NCI-H1436 (cell line): ENCODE results near the gene OR6B3.

Experiments
- DNase-seq: peaks from one replicate; lab custom pipeline; 2025; lab: John Stamatoyannopoulos, UW

Gene OR6B3

DNA sequence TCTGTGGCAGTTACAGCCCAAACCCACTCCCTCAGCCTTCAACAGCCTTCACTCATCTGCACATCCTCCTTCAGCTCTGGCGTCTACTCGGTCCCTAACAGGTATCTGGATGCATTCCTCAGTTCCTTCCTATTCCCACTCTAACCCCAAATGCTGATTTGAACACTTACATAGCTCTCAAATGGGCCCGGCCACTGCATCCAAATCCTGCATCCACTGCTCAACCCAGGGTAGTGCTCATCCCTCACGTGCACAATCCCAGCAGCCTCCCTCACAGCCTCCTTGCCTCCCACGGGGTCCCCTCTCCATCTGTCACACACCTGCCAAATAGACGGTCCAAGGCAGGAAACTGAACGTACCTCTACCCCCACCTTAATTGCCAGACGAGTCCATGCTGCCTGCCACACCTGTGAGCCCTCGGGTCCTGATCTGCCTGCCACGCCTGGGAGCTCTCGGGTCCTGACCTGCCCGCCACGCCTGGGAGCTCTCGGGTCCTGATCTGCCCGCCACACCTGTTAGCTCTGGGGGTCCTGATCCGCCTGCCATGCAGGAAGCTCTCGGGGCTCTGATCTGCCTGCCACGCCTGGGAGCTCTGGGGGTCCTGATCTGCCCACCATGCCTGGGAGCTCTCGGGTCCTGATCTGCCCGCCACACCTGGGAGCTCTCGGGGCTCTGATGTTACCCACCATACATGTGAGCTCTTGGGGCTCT, 9.9 kb downstream of the OR6B3 start:
- DNase-seq: no peak

DNA sequence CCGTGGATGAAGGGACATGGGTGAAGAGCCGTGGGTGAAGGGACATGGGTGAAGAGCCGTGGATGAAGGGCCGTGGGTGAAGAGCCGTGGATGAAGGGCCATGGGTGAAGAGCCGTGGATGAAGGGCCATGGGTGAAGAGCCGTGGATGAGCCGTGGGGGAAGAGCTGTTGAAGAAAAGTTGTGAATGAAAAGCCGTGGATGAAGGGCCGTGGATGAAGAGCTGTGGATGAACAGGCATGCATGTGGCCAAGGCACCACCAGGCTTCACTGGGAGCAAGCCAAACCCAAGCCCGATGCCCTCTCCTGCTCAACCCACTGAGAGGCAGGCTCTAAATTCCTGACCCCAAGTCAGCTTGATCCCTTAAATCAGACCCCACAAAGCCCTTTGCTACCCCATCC, 10.6 kb downstream of the OR6B3 start:
- DNase-seq: no peak

DNA sequence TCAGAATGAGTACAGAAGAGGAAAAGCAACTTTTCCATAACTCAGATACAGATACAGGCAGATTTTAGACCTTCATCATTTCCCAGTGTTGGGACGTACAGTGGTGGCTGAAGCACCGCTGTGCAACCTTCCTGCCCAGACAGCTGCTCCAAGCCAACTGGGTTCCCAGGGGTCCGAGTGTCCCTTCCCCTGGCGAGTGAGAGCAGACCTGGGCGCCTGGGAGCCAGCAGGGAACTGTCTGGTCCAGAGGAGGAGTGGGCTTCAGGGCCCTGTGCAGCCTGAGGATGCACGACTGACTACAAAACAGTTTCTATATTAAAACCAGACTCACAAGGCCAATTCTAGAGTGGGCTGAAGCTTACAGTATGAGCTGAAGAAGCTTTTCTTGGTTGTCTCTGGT, 12.0 kb downstream of the OR6B3 start:
- DNase-seq: no peak

DNA sequence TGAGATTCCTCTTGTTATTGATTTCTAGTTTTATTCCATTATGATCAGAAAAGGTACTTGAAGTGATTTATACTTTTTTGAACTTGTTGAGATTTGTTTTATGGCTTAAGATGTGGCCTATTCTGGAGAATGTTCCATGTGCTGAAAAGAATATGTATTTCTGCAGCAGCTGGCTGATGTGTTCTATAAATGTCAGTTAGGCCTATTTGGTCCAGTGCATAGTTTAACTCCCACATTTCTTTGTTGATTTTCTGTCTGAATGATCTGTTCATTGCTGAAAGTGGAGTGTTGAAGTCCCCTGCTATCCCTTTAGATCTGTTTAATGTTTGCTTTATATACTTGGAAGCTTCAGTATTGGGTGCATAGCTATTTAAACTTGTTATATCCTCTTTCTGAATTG, 16.0 kb downstream of the OR6B3 start:
- DNase-seq: no peak

DNA sequence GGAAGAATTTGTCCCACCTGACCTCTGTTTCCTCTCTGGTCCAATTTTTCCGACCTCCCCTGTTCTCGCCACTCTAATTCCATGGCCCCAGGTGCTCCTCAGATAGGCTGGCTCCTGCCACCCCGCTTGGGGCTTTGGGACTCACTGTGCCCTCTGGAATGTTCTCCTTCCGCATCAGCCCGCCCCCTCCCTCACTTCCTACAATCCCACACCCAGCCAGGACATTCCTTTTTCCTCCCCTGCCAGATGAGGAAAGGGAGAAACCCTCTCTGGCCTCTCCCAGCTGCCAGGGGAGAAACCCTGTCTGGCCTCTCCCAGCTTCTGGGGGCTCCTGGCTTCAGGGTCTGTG, 20.0 kb downstream of the OR6B3 start:
- no peak for DNase-seq

DNA sequence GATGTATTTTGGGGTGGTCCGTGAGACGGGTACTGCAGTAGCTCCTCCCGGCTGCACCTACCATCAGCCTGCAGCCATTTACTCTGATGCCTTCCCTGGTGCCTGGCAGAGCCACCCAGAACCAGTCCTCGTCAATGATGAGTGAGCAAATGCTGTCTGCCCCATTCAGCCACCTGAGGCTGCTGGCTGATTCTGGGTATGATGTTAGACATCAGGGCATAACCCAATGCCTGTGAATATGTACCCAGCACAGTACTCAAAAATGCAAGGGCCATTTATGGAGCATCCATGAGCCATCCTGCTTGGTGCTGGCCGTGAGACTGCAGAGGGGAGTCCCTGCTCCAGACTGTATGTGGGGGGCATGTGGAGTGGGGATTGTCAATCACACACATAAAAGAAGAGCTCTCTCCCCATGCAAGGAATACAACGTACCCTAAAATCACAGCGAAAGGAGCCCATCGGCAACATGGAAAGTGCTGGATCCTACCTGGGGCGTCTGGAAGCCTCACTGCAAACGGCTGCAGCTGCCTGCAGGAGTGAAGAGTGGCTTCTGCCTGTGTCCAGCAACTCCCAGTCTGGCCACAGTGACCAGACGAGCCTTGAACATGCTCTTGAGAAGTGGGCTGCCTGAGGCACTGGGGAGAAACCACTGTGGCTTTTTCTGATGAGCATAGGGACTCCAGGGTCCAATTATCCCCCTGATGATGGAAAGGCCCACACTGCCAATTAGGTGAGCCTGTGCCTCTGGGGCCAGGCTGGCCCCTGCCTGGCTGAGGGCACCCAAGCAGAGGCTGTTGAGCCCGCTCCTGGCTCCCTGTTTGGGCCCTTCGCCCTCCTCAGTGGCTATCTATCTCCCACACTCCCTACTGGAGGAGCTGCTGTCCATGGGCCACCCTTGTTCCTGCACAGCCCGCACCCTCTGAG, 20.7 kb downstream of the OR6B3 start:
- DNase-seq: no peak

DNA sequence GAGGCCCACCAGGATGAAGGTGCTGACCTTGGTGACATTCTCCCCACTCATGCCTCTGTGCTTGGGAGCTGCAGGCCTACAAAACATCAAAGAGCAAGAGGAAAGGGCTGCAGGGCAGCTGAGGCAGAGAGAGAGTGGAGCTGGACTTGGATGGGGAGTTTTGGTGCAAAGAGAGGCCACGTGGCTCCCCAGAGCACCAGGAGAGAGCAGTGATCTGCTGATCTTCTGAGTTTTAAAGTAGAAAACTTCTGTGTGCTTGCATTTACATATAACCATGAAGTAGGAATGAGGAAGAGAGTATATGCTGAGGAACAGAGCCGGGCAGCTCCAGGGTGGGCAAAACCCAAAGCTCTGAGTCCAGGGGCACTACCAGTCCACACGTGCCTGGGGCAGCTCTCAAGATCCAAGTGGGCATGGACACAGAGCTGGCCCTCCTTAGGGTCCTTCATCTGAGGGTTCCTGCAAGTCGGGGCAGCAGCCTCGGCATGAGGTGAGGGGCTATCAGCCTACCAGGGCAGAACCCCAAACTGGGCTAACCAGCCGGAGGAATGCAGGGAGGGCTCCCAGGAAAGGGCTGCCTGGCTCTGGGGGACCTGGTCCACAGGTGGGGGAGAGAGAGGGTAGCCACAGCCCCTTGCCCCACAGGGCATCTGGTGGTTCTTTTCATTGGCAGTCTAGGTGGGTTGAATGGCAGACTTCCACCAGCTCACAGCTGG, 22.8 kb downstream of the OR6B3 start, which contains the start of gene OR6B2:
Gene OR6B2, minus strand, starts transcription at position 51 of the 716 bp plus-strand sequence. Its CDS starts 0 bp downstream, at position 51.
- DNase-seq: no peak

DNA sequence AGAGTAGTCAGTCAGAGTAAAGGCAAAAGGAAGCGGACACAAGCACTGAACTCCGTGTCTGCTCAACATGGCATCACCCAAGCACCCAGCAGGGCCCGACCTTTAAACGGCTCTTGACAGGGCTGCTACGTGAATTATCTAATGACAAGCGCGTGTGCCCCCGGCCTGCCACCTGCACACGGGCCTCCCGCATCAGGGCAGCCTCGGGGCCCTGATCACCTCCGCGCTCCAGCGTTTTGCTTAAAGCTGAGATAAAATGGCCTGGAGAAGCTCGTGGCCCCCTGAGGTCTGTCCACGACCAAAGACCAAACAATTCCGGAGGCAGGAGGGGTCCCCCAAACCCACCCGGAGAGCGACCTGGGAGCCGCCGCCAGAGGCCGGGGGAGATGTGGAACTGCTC, 28.6 kb downstream of the OR6B3 start:
- no peak for DNase-seq

DNA sequence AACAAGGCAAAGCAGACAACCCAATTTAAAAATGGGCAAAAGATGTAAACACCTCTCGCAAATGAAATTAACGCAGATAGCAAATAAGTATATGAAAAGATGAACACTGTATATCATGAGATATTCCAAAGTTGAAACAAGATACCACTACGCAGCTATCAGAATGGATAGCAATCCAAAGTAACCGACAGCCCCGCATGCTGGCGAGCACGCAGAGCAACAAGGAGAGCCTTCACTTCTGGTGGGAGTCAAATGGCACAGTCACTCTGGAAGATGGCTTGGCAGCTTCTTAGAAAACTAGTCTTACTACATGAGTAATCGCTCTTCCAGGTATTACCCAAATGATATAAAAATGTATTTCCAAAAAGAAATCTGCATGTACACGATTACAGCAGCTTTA, 29.5 kb downstream of the OR6B3 start:
- no peak for DNase-seq

DNA sequence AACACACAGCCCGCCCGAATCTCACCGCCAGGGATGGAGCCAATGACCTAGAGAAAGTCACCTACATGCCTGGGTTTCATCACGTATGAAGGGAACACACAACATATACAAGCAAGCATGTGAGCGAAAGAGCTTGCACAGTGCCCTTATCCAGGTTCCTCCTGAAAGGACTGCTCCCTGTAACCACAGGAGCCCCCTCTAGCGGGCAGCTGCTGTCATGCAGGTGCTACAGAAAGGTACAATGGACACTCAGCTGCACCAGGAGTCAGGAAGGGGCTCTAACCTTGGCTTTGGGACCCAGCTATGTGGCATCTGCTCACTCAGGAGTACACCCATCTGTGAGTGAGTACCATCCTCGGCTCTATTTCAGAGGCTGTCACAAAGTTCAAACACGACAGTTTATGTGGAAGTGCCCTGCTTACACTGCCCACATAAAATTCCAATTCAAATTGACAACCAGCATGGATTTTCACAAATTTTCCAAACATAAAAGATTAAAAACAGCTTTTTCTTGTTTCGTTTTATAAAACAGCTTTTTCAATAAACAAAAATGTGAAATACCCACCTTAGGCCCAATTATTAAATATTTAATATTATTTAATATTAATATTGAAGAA, 31.7 kb downstream of the OR6B3 start:
- peak; percentile 65 for DNase-seq

DNA sequence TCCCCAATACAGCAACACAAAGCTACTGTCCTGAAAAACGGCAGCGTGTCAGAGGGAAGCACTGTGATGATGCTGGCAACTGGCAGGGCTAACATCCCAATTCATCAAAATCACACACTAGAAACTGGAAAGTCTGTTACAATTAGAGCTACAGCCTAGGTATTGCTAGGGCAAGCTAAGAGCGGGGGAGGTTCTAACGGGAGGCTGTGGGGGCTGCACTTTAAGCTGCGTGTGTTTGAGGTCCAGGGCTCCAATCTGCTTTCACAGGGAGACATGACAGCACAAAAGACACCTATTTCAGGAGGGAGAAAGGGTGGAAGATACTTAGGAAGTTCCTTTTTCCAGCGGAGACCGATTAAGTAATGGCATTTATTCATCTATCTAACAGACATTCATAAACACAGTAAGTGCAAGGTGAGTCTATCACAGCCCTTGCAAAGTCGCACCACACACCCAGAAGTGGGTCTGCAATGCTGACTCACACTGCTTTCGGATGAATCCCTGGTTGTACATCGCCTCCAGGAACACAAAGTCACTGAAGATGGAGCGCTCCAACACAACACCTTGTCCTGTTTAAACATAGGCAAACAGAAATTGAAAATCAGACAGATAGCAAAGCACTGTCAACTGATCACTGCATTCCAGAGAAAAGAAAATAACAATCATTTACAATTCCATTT, 35.1 kb downstream of the OR6B3 start:
- DNase-seq: no peak

DNA sequence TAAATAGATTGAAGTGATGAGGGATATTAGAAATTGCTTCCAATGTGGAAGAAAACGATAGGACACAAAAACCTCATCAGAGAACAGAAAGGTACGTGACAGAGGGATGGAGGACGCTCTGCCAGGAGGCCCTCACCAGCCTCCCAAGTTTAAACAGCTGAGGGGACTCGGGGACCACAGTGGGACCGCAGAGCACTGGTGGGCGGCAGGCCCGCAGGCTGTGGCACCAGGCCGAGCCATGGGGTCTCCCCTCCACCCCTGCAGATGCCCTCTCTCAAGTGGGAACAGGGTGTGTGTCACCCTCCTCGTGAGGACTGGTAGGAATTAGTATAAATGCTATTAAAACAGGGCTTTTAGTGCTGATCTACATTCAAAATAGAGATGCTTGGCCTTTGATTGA, 39.0 kb downstream of the OR6B3 start:
- DNase-seq: no peak

DNA sequence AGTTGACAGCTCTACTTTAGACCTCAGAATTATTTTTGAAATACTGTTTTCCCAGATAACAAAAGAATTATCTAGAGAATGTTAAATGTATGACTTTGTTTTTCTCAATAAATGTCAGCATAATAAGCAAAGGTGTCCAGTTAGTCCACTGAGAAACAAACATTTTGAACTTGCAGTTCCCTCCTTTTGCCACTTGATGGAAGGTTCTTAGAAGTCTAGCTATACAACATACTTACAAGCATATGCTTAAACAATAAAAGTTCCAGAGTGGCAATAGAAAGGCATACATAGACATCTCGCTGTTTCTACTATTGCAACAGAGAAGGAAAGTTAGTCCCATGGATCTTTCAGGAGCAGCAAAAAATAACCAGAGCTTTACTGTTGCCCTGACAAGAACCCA, 40.0 kb downstream of the OR6B3 start:
- no peak for DNase-seq

DNA sequence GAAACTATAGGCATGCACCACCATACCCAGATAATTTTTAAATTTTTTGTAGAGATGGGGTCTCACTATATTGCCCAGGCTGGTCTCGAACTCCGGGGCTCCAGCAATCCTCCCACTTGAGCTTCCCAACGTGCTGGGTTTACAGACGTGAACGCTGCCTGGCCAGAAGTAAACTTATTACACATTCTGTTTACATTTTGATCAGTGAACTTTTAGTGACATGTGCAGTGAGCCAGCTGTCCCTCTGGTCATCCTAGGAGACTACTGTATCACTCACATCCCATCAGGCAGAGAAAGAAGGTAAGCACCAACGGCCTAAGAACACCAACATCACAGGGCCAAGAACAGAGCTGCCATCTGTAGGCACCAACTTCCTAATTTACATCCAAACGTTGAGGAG, 50.3 kb downstream of the OR6B3 start:
- no peak for DNase-seq

DNA sequence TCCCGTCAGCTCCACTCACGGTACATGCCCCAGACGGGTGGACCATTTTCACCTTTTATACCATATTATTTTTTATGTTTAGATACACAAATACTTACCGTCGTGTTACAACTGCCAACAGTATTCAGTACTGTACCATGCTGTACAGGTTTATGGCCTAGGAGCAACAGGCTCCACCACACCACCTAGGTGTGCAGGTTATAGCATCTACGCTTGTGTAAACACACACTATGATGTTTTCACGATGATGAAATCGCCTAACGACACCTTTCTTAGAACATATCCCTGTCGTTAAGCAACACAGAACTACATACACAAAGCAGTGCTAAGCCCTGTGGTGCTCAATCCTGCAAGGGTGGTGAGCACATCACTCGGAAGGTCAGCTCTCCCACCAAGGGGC, 52.6 kb downstream of the OR6B3 start:
- no peak for DNase-seq

DNA sequence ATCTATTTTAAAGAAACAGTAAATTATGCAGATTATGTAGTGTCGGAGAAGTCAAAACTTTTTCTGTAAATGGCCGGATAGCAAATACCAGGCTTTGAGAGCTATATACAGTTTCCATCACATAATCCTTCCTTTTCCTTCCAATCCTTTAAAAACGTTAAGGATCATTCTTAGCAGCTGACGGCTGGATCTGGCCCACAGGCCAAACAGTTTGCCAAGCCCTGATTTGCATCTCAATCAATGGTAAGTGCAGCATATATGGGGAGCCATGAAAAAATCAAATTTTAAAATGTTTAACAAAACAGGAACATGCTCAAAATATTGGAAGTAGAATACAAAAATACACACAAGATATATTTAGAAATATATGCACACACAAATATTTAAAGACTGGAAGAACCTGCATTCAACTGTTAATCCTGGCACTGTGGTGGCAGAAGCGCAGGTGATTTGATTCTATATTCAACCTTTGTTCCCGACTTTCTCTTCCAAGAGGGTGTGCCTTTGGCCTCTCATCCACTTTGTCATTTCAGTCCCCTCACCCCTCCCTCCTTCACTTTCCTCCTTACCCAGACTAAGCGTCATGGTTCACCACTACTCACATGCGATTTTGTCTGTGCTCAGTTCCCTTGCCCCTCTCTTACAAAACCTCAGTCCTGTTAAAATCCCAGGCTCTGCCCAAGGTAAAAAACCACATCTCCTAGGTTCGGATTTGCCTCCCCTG, 55.5 kb downstream of the OR6B3 start:
- DNase-seq: no peak
